ENCODE results near the gene RBBP8.
"Not testable (repeated sequence)": the region's sequence is repeated elsewhere in the genome, so short reads cannot be mapped to it uniquely, and the experiment has no call there.

RBBP8 gene

DNA sequence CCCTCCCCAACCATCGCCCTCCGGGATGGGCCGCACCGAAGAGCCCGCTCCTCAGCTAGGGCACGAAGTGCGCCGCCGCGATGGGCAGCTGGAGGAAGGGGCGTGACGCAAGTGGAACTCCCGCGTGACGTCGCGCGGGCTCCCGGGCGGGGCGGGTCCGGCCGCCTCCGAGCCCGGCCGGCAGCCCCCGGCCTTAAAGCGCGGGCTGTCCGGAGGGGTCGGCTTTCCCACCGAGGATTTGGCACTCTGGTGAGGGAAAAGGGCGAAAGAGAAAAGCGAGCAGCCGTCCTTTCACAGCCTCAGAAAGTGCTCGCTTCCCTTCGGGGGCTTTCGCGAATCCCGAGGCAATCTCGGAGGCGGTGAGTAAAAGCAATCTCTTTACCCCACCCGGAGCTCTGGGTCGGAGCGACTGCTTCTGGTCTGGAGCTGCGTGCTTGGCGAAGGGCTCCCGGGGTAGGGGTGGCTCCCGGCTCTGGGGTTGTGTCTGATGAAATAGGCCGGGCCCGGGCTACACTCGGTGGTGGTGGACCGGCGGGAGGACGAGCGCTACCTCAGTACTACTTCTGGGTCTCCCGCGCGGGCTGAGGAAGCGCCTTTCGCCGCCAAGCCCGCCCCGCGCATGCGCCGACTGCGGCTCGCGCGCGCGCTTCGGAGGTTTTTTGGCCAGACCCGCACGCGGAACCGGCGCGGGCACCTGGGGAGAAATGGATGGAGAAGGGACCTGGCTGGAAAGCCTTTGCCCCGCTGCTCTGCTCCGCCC is at the start of gene RBBP8:
Gene RBBP8, plus strand, starts transcription at position 123 of the 760 bp plus-strand sequence. CDS start 3,524 bp downstream, outside the sequence.
- in situ Hi-C loops (cut with HindIII; ENCODE audit: low sequenced_read_pairs): no loop called here

DNA sequence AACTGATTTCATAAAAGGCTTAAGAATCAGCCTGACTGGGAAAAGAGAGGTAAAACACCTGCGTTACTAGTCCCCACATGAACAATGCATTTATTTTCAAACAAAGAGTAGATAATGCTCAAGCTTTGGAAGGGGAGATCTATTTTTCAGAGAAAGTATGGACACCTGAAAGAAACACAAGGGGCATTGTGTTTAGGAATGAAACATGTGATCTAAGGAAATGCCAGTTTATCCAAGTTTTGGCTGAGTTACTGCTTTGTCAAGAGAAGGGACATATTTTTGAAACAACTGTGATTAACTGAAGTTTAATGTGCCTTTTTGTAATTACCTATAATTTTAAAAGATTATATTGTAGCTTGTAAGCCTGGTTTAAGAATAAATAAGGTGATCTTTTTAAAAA is 49.3 kb upstream of the RBBP8 start:
- in situ Hi-C loops (cut with HindIII; ENCODE audit: low sequenced_read_pairs): no loop called here

DNA sequence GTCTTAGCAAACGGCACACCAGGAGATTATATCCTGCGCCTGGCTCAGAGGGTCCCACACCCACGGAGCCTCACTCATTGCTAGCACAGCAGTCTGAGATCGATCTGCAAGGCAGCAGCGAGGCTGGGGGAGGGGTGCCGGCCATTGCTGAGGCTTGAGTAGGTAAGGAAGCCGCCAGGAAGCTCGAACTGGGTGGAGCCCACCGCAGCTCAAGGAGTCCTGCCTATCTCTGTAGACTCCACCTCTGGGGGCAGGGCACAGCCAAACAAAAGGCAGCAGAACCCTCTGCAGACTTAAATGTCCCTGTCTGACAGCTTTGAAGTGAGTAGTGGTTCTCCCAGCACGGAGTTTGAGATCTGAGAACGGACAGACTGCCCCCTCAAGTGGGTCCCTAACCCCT is 47.4 kb upstream of the RBBP8 start:
- in situ Hi-C loops (cut with HindIII; ENCODE audit: low sequenced_read_pairs): not testable (repeated sequence)

DNA sequence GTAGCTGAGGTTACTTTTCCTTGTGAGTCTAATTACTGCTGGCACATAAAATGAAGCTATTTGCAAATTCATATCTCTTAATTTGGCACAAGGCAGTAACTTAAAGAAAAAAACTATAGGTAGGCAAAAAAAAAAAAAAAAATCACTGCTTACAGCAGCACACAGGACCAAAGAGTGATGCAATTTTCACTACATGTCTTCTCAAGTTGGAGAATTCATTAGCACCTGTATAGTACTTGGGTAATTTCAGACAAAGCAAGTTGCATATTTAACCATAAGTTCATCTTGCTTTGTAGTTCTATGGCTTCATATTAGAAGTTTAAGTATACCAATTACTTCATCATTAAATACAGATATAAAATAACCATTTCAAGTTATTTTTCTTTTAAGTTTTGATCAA is 33.7 kb upstream of the RBBP8 start:
- in situ Hi-C loops (cut with HindIII; ENCODE audit: low sequenced_read_pairs): no loop called here

GRCh38 chr18:22900558-22901238 is 32.4 kb upstream of the RBBP8 start:
- in situ Hi-C loops (cut with HindIII; ENCODE audit: low sequenced_read_pairs): no loop called here

DNA sequence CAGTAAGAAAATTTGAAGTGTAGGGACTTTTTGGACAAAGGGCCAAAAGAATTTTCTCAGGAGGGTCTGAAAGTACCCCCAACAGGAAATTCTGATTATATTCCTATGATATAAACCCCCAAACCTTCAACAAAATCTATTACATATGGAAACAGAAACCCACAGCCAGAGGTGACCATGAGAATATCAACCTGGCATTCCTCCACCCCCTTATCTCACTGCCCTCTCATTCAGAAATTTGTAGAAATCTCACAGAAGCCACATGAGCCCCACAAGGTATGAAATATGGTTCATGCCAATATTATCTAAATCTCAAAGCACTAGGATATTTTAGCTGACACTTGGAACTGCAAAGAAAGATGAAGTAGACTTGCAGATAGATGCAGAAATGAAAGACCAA is 31.0 kb upstream of the RBBP8 start:
- in situ Hi-C loops (cut with HindIII; ENCODE audit: low sequenced_read_pairs): no loop called here

DNA sequence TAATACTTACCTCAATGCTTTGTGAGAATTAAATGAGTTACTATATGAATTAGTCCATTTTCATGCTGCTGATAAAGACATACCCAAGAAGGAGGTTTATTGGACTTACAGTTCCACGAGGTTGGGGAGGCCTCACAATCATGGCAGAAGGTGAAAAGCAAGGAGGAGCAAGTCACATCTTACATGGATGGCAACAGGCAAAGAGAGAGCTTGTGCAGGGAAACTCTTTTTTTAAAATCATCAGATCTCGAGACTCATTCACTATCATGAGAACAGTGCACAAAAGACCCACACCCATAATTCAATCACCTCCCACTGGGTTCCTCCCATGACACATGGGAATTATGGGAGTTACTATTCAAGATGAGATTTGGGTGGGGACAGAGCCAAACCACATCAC is 29.9 kb upstream of the RBBP8 start:
- in situ Hi-C loops (cut with HindIII; ENCODE audit: low sequenced_read_pairs): not testable (repeated sequence)

DNA sequence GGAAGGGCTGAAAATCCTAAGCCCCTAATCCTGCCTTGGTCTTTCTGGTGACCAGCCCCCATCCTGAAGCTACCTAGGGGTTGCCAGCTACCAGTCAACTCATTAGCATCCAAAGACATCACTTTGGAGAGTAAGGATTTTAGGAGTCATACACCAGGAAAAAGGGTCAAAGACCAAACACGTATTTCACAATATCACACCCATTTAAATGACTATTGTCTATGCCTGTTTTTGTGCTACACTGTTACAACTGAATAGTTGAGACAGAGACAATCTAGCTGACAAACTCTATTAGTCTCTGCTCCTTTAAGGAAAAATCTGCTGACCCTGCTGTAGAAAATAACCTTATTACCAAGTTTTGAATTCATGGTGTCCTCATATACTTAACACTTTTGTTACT is 21.0 kb upstream of the RBBP8 start:
- in situ Hi-C loops (cut with HindIII; ENCODE audit: low sequenced_read_pairs): no loop called here

DNA sequence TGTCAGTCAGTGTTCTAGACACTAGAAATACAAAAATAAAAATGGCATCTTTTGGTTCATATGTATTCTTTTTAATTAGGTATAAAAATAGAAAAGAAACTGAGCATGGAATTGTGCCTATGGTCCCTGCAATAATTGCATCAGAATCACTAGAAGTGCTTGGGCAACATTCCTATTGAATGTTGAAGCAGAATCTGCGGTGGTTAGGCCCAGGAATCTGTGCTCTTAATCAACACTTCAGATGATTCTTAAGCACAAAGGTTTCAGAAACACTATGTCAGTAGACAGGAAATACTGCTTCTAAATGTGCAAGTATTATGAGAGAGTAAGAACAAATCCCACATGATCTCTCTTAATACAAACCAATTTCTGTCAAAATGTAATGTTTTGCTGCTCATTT is 20.3 kb upstream of the RBBP8 start:
- in situ Hi-C loops (cut with HindIII; ENCODE audit: low sequenced_read_pairs): no loop called here

DNA sequence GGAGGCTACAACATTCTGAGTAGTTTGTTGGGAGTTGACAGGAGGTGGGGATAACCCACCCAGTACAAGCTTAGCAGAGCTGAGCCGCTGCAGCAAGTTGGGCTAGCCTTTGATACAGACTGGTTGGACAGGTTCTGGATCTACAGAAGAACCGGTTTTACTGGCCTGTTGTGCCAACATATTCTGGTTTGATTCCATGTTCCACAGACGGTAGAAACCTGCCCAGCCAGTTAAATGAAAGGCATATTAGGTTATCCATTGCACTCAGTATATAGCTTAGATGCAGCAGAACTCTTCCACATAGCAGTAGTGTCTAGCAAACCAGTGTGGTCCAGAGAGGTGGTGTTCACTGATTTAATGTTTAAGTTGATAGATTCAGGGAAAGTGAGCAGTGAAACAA is 19.3 kb upstream of the RBBP8 start:
- in situ Hi-C loops (cut with HindIII; ENCODE audit: low sequenced_read_pairs): no loop called here

DNA sequence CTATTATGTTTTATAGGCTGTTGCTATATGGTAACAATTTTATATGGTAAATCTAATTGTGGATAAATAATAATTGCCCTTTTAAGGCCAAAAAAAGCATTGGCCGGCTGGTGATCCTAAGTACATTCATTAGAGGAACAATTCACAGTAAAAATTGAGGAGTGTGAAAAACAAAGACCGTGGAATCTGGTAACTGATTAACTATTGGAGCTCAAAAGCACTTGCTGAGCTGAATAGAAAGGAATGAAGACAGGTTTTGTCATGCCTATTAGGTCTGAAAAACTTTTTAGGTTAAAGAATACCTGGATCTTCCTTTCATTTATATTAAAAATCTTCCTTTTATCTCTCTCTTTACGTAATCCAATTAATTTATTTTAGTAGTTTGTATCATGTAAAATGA is 18.5 kb upstream of the RBBP8 start:
- in situ Hi-C loops (cut with HindIII; ENCODE audit: low sequenced_read_pairs): no loop called here

- in situ Hi-C loops (cut with HindIII; ENCODE audit: low sequenced_read_pairs): no loop called here
Measured at GRCh38 chr18:22915337-22915736, 17.8 kb upstream of the RBBP8 start.

- in situ Hi-C loops (cut with HindIII; ENCODE audit: low sequenced_read_pairs): no loop called here
Measured at GRCh38 chr18:22921772-22922171, 11.4 kb upstream of the RBBP8 start.

DNA sequence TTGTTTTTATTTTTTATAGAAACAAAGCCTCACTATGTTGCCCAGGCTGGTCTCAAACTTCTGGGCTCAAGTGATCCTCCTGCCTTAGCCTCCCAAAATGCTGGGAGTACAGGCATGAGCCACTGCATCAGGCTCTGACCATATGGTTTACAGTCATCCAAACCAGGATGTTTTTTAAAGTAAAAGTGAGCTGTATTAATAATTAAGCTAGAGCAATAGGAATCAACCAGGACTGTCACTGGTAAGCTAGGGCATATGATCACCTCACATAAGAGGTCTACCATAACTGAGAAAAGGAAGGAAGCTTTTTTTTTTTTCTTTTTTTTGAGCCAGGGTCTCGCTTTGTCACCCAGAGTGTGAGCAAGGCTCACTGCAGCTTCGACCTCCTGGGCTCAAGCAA is 8.5 kb upstream of the RBBP8 start:
- in situ Hi-C loops (cut with HindIII; ENCODE audit: low sequenced_read_pairs): no loop called here

- in situ Hi-C loops (cut with HindIII; ENCODE audit: low sequenced_read_pairs): no loop called here
Measured at GRCh38 chr18:22926454-22926853, 6.7 kb upstream of the RBBP8 start.

DNA sequence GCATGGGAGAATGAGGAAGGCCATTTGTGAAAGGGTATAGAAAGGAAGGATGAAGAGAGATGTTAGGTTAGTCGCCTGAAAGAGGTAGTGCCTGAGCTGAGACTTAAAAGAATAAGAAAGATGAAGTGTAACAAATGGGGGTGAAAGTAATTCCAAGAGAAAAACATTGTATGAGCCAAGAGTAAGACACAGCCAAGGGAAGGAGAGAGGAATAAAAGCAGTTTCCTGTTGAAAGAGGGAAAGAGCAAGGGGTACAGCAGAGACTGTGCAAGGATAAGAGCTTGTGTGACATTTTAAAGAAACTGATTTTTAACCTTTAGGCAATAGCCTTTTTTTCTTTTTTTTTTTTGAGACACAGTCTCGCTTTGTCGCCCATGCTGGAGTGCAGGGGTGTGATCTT is 4.8 kb upstream of the RBBP8 start:
- in situ Hi-C loops (cut with HindIII; ENCODE audit: low sequenced_read_pairs): no loop called here

DNA sequence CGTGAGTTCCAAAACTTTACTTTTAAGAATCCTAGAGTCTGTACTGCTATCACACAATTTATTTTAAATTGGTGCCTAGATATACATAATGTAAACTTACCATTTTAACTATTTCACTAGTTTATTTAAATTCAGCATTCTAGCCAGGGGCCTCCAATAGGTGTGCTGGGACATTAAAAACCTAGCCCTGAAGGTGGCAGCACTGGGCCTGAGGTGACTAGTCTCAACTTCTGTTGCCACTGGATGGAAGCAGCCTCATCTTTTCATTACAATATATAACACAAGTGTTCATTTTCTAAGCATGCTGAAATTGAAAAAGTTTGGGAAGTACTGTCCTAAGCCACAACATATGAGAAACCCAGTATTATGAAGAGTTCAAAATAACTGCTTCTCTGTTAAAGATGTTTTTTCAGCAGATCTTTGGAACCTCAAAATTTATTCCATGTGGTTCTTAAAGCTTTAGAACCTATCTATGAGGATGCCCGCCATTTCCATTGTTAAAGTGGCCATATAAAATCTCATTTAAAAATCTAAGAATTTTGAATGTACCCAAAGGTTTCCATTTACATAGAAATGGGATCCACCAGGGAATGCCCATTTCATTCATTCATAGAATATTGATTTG is 2.9 kb upstream of the RBBP8 start:
- in situ Hi-C loops (cut with HindIII; ENCODE audit: low sequenced_read_pairs): no loop called here

DNA sequence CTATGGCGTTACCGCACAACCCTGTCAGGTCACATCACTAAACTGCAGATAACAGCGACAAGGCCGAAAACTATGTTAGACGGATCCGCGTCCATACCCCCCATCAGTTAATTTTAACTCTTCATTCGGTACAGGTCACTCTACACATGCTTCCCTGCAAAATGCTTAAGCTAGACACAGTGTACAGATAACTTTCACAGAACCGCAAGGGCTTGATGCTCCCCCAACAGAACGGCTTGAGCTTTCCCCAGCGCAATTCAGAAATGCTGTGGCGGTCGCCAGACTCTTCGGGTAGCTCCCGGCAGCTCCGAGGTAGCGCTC is 283 bp upstream of the RBBP8 start:
- in situ Hi-C loops (cut with HindIII; ENCODE audit: low sequenced_read_pairs): no loop called here

GRCh38 chr18:22933966-22934423 is 867 bp downstream of the RBBP8 start:
- in situ Hi-C loops (cut with HindIII; ENCODE audit: low sequenced_read_pairs): no loop called here

DNA sequence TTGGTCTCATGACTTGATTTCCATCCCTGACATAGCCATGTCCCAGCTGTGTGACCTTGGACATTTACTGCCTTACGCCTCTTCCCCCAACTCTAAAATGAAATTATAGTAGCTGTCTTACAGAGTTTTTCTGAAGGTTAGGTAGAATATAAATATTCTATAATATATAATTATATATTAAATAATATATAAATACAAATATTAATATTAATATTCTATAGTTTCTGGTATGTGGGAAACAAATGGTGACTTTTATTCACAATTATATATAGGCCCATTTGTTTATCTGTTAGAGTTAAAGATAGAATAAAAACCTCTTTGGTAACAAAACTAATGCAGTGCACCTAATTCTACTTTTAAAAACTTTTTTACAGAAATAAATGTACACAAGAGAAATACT is 1.7 kb downstream of the RBBP8 start:
- in situ Hi-C loops (cut with HindIII; ENCODE audit: low sequenced_read_pairs): no loop called here

- in situ Hi-C loops (cut with HindIII; ENCODE audit: low sequenced_read_pairs): no loop called here
Measured at GRCh38 chr18:22935431-22935830, 2.3 kb downstream of the RBBP8 start.

- in situ Hi-C loops (cut with HindIII; ENCODE audit: low sequenced_read_pairs): no loop called here
Measured at GRCh38 chr18:22936515-22936914, 3.4 kb downstream of the RBBP8 start.

Data from DLD1 (cell line).